H9 (cell line): ENCODE measurements around the gene P2RX5. TPM values are rescaled to one million over a fixed set of nuclear protein-coding genes. Genes with fewer than 3 reads are reported as not detected.

Experiments
- DNase-seq: peaks from one replicate; pipeline ENCODE4 v3.0.0-alpha.2; 2017
- H2AFZ ChIP-seq: one replicate; pipeline ENCODE4 v1.6.1; 2013; ENCODE audit warnings: mild to moderate bottlenecking, low read length, control low read depth, moderate library complexity
- H2AK5ac ChIP-seq: 2 replicates; pipeline ENCODE4 v1.6.1; 2013; ENCODE audit warnings: low read length, control low read depth, mixed read lengths; ENCODE audit not compliant: insufficient read length
- H2BK120ac ChIP-seq: one replicate; pipeline ENCODE4 v1.6.1; 2013; ENCODE audit warnings: low read depth, mild to moderate bottlenecking, low read length, control low read depth, inconsistent platforms; ENCODE audit not compliant: poor library complexity, severe bottlenecking
- H2BK12ac ChIP-seq: 2 replicates; pipeline ENCODE4 v1.6.1; 2013; ENCODE audit warnings: low read length, control low read depth, mixed read lengths, low read depth; ENCODE audit not compliant: insufficient read length
- H2BK15ac ChIP-seq: 2 replicates; pipeline ENCODE4 v1.6.1; 2013; ENCODE audit warnings: low read depth, low read length, control low read depth
- H2BK20ac ChIP-seq: one replicate; pipeline ENCODE4 v1.6.1; 2013; ENCODE audit warnings: low read depth, mild to moderate bottlenecking, low read length, control low read depth, inconsistent platforms; ENCODE audit not compliant: poor library complexity, severe bottlenecking
- H2BK5ac ChIP-seq: 2 replicates; pipeline ENCODE4 v1.6.1; 2013; ENCODE audit warnings: low read length, control low read depth, mixed read lengths; ENCODE audit not compliant: insufficient read length
- H3K14ac ChIP-seq: 2 replicates; pipeline ENCODE4 v1.6.1; 2013; ENCODE audit warnings: low read length, control low read depth; ENCODE audit not compliant: insufficient read depth
- H3K18ac ChIP-seq: 2 replicates; pipeline ENCODE4 v1.6.1; 2013; ENCODE audit warnings: low read depth, mild to moderate bottlenecking, mixed read lengths, low read length, control low read depth; ENCODE audit not compliant: insufficient read length
- H3K23ac ChIP-seq: 2 replicates; pipeline ENCODE4 v1.6.1; 2013; ENCODE audit warnings: low read length, control low read depth, mixed read lengths, low read depth; ENCODE audit not compliant: insufficient read length
- H3K23me2 ChIP-seq: 2 replicates; pipeline ENCODE4 v1.6.1; 2013; ENCODE audit warnings: low read depth, mild to moderate bottlenecking, mixed read lengths, low read length, control low read depth; ENCODE audit not compliant: insufficient read length, poor library complexity, severe bottlenecking
- H3K27ac ChIP-seq: 2 replicates; pipeline ENCODE4 v1.5.1; 2013; ENCODE audit warnings: low read length, control low read depth, mixed read lengths, low read depth; ENCODE audit not compliant: insufficient read length
- H3K27me3 ChIP-seq: 2 replicates; pipeline ENCODE4 v1.6.1; 2013; ENCODE audit warnings: low read length, control low read depth, inconsistent platforms; ENCODE audit not compliant: insufficient read depth
- H3K4ac ChIP-seq: 2 replicates; pipeline ENCODE4 v1.6.1; 2013; ENCODE audit warnings: low read depth, mild to moderate bottlenecking, control low read depth, inconsistent platforms, low read length, moderate library complexity
- H3K4me1 ChIP-seq: 2 replicates; pipeline ENCODE4 v1.6.1; 2013; ENCODE audit warnings: low read length, control low read depth, inconsistent platforms; ENCODE audit not compliant: insufficient read depth
- H3K4me2 ChIP-seq: 2 replicates; pipeline ENCODE4 v1.6.1; 2013; ENCODE audit warnings: low read length, control low read depth, mixed read lengths; ENCODE audit not compliant: insufficient read length, insufficient read depth
- H3K56ac ChIP-seq: 2 replicates; pipeline ENCODE4 v1.6.1; 2013; ENCODE audit warnings: low read depth, mild to moderate bottlenecking, mixed read lengths, low read length, control low read depth; ENCODE audit not compliant: insufficient read length
- H3K79me1 ChIP-seq: 2 replicates; pipeline ENCODE4 v1.6.1; 2013; ENCODE audit warnings: low read depth, mild to moderate bottlenecking, moderate library complexity, low read length, control low read depth, inconsistent platforms; ENCODE audit not compliant: insufficient read depth, poor library complexity, severe bottlenecking
- H3K79me2 ChIP-seq: 2 replicates; pipeline ENCODE4 v1.6.1; 2013; ENCODE audit warnings: low read length, control low read depth, inconsistent platforms; ENCODE audit not compliant: insufficient read depth
- H3K9ac ChIP-seq: 2 replicates; pipeline ENCODE4 v1.6.1; 2013; ENCODE audit warnings: low read length, control low read depth, mixed read lengths; ENCODE audit not compliant: insufficient read length; ENCODE audit errors: extremely low read depth
- H3K9me3 ChIP-seq: one replicate; pipeline ENCODE4 v1.6.1; 2013; ENCODE audit warnings: low read depth, low read length, inconsistent platforms; ENCODE audit not compliant: control insufficient read depth
- H3T11ph ChIP-seq: one replicate; pipeline ENCODE4 v1.6.1; 2013; ENCODE audit warnings: mild to moderate bottlenecking, low read length, control low read depth, inconsistent platforms
- H4K20me1 ChIP-seq: one replicate; pipeline ENCODE4 v1.6.1; 2013; ENCODE audit not compliant: control insufficient read depth, insufficient read length, insufficient read depth
- H4K5ac ChIP-seq: 2 replicates; pipeline ENCODE4 v1.6.1; 2013; ENCODE audit warnings: low read depth, mild to moderate bottlenecking, mixed read lengths, low read length, control low read depth; ENCODE audit not compliant: insufficient read length
- H4K8ac ChIP-seq: replicated peaks from 2 replicates; pipeline ENCODE4 v1.6.1; 2013; ENCODE audit warnings: low read length, control low read depth, mixed read lengths, low read depth; ENCODE audit not compliant: insufficient read length
- H4K91ac ChIP-seq: 2 replicates; pipeline ENCODE4 v1.6.1; 2013; ENCODE audit warnings: low read depth, mild to moderate bottlenecking, moderate library complexity, mixed read lengths, low read length, control low read depth; ENCODE audit not compliant: insufficient read length
- H3K27ac Mint-ChIP-seq, 3 experiments: 2 replicates in 2 of 3; 3 replicates in 1 of 3; pipeline ENCODE4 v1.8.0; 2020 to 2021; ENCODE audit warnings: mixed read lengths in 3 of 3, mild to moderate bottlenecking in 1 of 3, moderate library complexity in 1 of 3
- H3K27me3 Mint-ChIP-seq: 2 replicates; pipeline ENCODE4 v1.8.0; 2021; ENCODE audit warnings: low read depth, mild to moderate bottlenecking, moderate library complexity, mixed read lengths
- H3K36me3 Mint-ChIP-seq, 3 experiments: 2 replicates in 2 of 3; 3 replicates in 1 of 3; pipeline ENCODE4 v1.8.0; 2020 to 2021; ENCODE audit warnings: low read depth in 3 of 3, mixed read lengths in 3 of 3; ENCODE audit not compliant: insufficient read depth in 1 of 3
- H3K4me1 Mint-ChIP-seq, 2 experiments: 2 replicates each; pipeline ENCODE4 v1.8.0; 2020; ENCODE audit warnings: mixed read lengths in 2 of 2
- H3K4me3 Mint-ChIP-seq, 2 experiments: 2 replicates in 1 of 2; 3 replicates in 1 of 2; pipeline ENCODE4 v1.8.0; 2020 to 2021; ENCODE audit warnings: mild to moderate bottlenecking in 2 of 2, mixed read lengths in 2 of 2, moderate library complexity in 1 of 2
- H3K9me3 Mint-ChIP-seq, 2 experiments: 2 replicates in 1 of 2; 3 replicates in 1 of 2; pipeline ENCODE4 v1.8.0; 2020; ENCODE audit warnings: mild to moderate bottlenecking in 2 of 2, mixed read lengths in 2 of 2, moderate library complexity in 1 of 2
- CTCF ChIP-seq: fragments of 200-600 bp; sonication (generic); conservative IDR thresholded peaks from 3 replicates; pipeline ENCODE4 v1.8.0; 2021; ENCODE audit warnings: antibody characterized with exemption, mild to moderate bottlenecking
- WGBS: extraction: QIAGEN DNeasy Blood & Tissue Kit; methylation state at CpG from one replicate; pipeline ENCODE4 v1.1.7; 2013; ENCODE audit warnings: missing lambda C conversion rate, low lambda C conversion rate, mixed read lengths; ENCODE audit not compliant: insufficient read length; ENCODE audit errors: extremely low coverage; 5-methylcytosine and 5-hydroxymethylcytosine counted together
- total RNA-seq: library from RNA; stranded (reverse); gene quantifications from 2 replicates; pipeline ENCODE4 v1.2.1, GENCODE V29; 2021

P2RX5 gene
- total RNA-seq, 1 experiment from 2014 or later: 4.7 TPM

GRCh38 chr17:3647251-3647650, 48.7 kb downstream of the P2RX5 start:
- Histone ChIP-seq H4K8ac (no peak overlapping the region), H4K20me1 (no peaks in the 10 kb centered on the region), H3K27ac (no peak overlapping the region), H2AFZ (no peak overlapping the region), H3K4me1 (no peaks in the 10 kb centered on the region), H3K23me2 (no peaks in the 10 kb centered on the region), H2BK120ac (no peak overlapping the region), H3K4ac (no peak overlapping the region), H3T11ph (no peak overlapping the region), H2BK12ac (no peak overlapping the region), H2AK5ac (no peak overlapping the region), H3K9ac (no peak overlapping the region), H2BK20ac (no peak overlapping the region), H2BK15ac (no peak overlapping the region), H3K79me2 (no peaks in the 10 kb centered on the region), H3K23ac (no peak overlapping the region), H3K79me1 (no peaks in the 10 kb centered on the region), H3K14ac (no peak overlapping the region), H4K91ac (no peak overlapping the region), H3K56ac (no peak overlapping the region), H3K9me3 (no peaks in the 10 kb centered on the region), H2BK5ac (no peak overlapping the region), H4K5ac (no peak overlapping the region), H3K18ac (no peak overlapping the region), H3K27me3 (no peaks in the 10 kb centered on the region), H3K4me2 (no peak overlapping the region)
- Mint-ChIP-seq H3K36me3 (peaks cover 0 to 22% (median 7%) of the 10 kb centered on the region in 3 experiments; a peak in 4 of 7 replicates), H3K27me3 (0 out of 2 replicates have a peak, but pooled peaks cover 1% of the 10 kb centered on the region), H3K4me1 (peaks cover 3% of the 10 kb centered on the region in 2 experiments; a peak in 2 of 4 replicates), H3K9me3 (no peaks in the 10 kb centered on the region), H3K4me3 (no peak overlapping the region), H3K27ac (peak overlapping the region in 1 of 3 experiments; percentile 95; a peak in 1 of 7 replicates)
- WGBS: no CpG with 5 or more reads among the region's 12 CpGs
- no peak for DNase-seq
- TF ChIP-seq CTCF: no peak
